Measurements from ENCODE around the gene LHX4.

The LHX4 gene

GRCh38 chr1:180227861-180228647 lies 2.0 kb upstream of the LHX4 start:
- DNase-seq (ENCODE audit: low spot score) = no peak

- DNase-seq (ENCODE audit: low spot score) = peak; percentile 29
Observed at GRCh38 chr1:180228648-180229482, 1.2 kb upstream of the LHX4 start.

- DNase-seq (ENCODE audit: low spot score) = peak; percentile 22
Observed at GRCh38 chr1:180230416-180230790, 339 bp downstream of the LHX4 start.

- peak; percentile 74 for DNase-seq (ENCODE audit: low spot score)
Observed at GRCh38 chr1:180230791-180231505, 884 bp downstream of the LHX4 start.

GRCh38 chr1:180231506-180231921 lies 1.4 kb downstream of the LHX4 start:
- DNase-seq (ENCODE audit: low spot score) = peak; percentile 44

- DNase-seq (ENCODE audit: low spot score) = no peak
Observed at GRCh38 chr1:180231936-180232335, 1.9 kb downstream of the LHX4 start.

- no peak for DNase-seq (ENCODE audit: low spot score)
Observed at GRCh38 chr1:180232521-180233043, 2.5 kb downstream of the LHX4 start.

GRCh38 chr1:180233191-180234011 lies 3.3 kb downstream of the LHX4 start:
- DNase-seq (ENCODE audit: low spot score) = no peak

- no peak for DNase-seq (ENCODE audit: low spot score)
Observed at GRCh38 chr1:180234369-180235076, 4.5 kb downstream of the LHX4 start.

GRCh38 chr1:180235077-180235501 lies 5.0 kb downstream of the LHX4 start:
- no peak for DNase-seq (ENCODE audit: low spot score)

- no peak for DNase-seq (ENCODE audit: low spot score)
Observed at GRCh38 chr1:180235502-180236239, 5.6 kb downstream of the LHX4 start.

GRCh38 chr1:180236698-180237509 lies 6.8 kb downstream of the LHX4 start:
- no peak for DNase-seq (ENCODE audit: low spot score)

GRCh38 chr1:180237869-180238476 lies 7.9 kb downstream of the LHX4 start:
- no peak for DNase-seq (ENCODE audit: low spot score)

GRCh38 chr1:180238675-180239074 lies 8.6 kb downstream of the LHX4 start:
- no peak for DNase-seq (ENCODE audit: low spot score)

GRCh38 chr1:180239145-180240096 lies 9.4 kb downstream of the LHX4 start:
- DNase-seq (ENCODE audit: low spot score) = no peak

- DNase-seq (ENCODE audit: low spot score) = peak; percentile 50
Observed at GRCh38 chr1:180241716-180242544, 11.9 kb downstream of the LHX4 start.

Measured in AG20443 (cell line).